ES-I3 (cell line): ENCODE data around the gene SLC15A4.
"Not testable (repeated sequence)": the region's sequence is repeated elsewhere in the genome, so short reads cannot be mapped to it uniquely, and the experiment has no call there.

Source experiments
- H3K36me3 ChIP-seq: 2 replicates; pipeline ENCODE4 v1.6.1; 2013; ENCODE audit warnings: mild to moderate bottlenecking, low read length, control low read depth, moderate library complexity; ENCODE audit not compliant: insufficient read depth
- H3K4me1 ChIP-seq: 2 replicates; pipeline ENCODE4 v1.6.1; 2013; ENCODE audit warnings: mild to moderate bottlenecking, control low read depth, low read length; ENCODE audit not compliant: insufficient read depth
- H3K9ac ChIP-seq: 2 replicates; pipeline ENCODE4 v1.6.1; 2013; ENCODE audit warnings: low read depth, mild to moderate bottlenecking, low read length, moderate library complexity
- H3K9me3 ChIP-seq: 2 replicates; pipeline ENCODE4 v1.6.1; 2013; ENCODE audit warnings: mild to moderate bottlenecking, low read length, moderate library complexity; ENCODE audit not compliant: control insufficient read depth, insufficient read depth

Gene SLC15A4

GRCh38 chr12:128852026-128852698 lies 28.4 kb upstream of the SLC15A4 start:
- H3K9ac ChIP-seq = no peak overlapping the region
- H3K4me1 ChIP-seq = peaks cover 4% of the 10 kb centered on the region; the same call in 1 of the 2 replicates
- H3K9me3 ChIP-seq = no peaks in the 10 kb centered on the region
- H3K36me3 ChIP-seq = no peaks in the 10 kb centered on the region

- H3K4me1 ChIP-seq, H3K36me3 ChIP-seq, H3K9me3 ChIP-seq, H3K9ac ChIP-seq: not testable (repeated sequence)
Observed at GRCh38 chr12:128851429-128851828, 27.7 kb upstream of the SLC15A4 start.

- Histone ChIP-seq H3K4me1 (peaks cover 4% of the 10 kb centered on the region; the same call in 1 of the 2 replicates), H3K9ac (no peak overlapping the region), H3K36me3 (no peaks in the 10 kb centered on the region), H3K9me3 (no peaks in the 10 kb centered on the region)
Observed at GRCh38 chr12:128850400-128850799, 26.6 kb upstream of the SLC15A4 start.

GRCh38 chr12:128849806-128850205 lies 26.0 kb upstream of the SLC15A4 start:
- H3K9me3 ChIP-seq, H3K36me3 ChIP-seq, H3K9ac ChIP-seq, H3K4me1 ChIP-seq: not testable (repeated sequence)

- no peak overlapping the region for H3K9ac ChIP-seq
- H3K9me3 ChIP-seq = 0 out of 2 replicates have a peak, but pooled peaks cover 3% of the 10 kb centered on the region
- peaks cover 4% of the 10 kb centered on the region; the same call in 1 of the 2 replicates for H3K4me1 ChIP-seq
- H3K36me3 ChIP-seq = no peaks in the 10 kb centered on the region
Observed at GRCh38 chr12:128848371-128848770, 24.6 kb upstream of the SLC15A4 start.

GRCh38 chr12:128846671-128847070 lies 22.9 kb upstream of the SLC15A4 start:
- H3K36me3 ChIP-seq, H3K4me1 ChIP-seq, H3K9me3 ChIP-seq, H3K9ac ChIP-seq: not testable (repeated sequence)

- Histone ChIP-seq H3K36me3 (no peaks in the 10 kb centered on the region), H3K9me3 (0 out of 2 replicates have a peak, but pooled peaks cover 3% of the 10 kb centered on the region), H3K9ac (no peak overlapping the region), H3K4me1 (peaks cover 2% of the 10 kb centered on the region; the same call in 1 of the 2 replicates)
Observed at GRCh38 chr12:128844031-128844635, 20.4 kb upstream of the SLC15A4 start.

GRCh38 chr12:128843538-128843937 lies 19.8 kb upstream of the SLC15A4 start:
- Histone ChIP-seq H3K4me1 (no peaks in the 10 kb centered on the region), H3K9ac (no peak overlapping the region), H3K9me3 (0 out of 2 replicates have a peak, but pooled peaks cover 3% of the 10 kb centered on the region), H3K36me3 (no peaks in the 10 kb centered on the region)

- H3K4me1 ChIP-seq = no peaks in the 10 kb centered on the region
- H3K9ac ChIP-seq = no peak overlapping the region
- 0 out of 2 replicates have a peak, but pooled peaks cover 3% of the 10 kb centered on the region for H3K9me3 ChIP-seq
- H3K36me3 ChIP-seq = no peaks in the 10 kb centered on the region
Observed at GRCh38 chr12:128842579-128842978, 18.8 kb upstream of the SLC15A4 start.

- no peak overlapping the region for H3K9ac ChIP-seq
Observed at GRCh38 chr12:128840862-128841468, 17.2 kb upstream of the SLC15A4 start.

GRCh38 chr12:128839885-128840284 lies 16.1 kb upstream of the SLC15A4 start:
- not testable (repeated sequence) for H3K36me3 ChIP-seq, H3K9me3 ChIP-seq, H3K9ac ChIP-seq, H3K4me1 ChIP-seq

More at GRCh38 chr12:128840862-128841468, 17.2 kb upstream of the SLC15A4 start:
- Histone ChIP-seq H3K4me1 (no peaks in the 10 kb centered on the region), H3K36me3 (no peaks in the 10 kb centered on the region), H3K9me3 (0 out of 2 replicates have a peak, but pooled peaks cover 3% of the 10 kb centered on the region)

GRCh38 chr12:128833418-128833817 lies 9.7 kb upstream of the SLC15A4 start:
- Histone ChIP-seq H3K4me1 (no peaks in the 10 kb centered on the region), H3K36me3 (no peaks in the 10 kb centered on the region), H3K9ac (no peak overlapping the region), H3K9me3 (no peaks in the 10 kb centered on the region)

- Histone ChIP-seq H3K4me1 (no peaks in the 10 kb centered on the region), H3K9ac (no peak overlapping the region), H3K36me3 (no peaks in the 10 kb centered on the region), H3K9me3 (no peaks in the 10 kb centered on the region)
Observed at GRCh38 chr12:128830505-128830893, 6.7 kb upstream of the SLC15A4 start.

GRCh38 chr12:128829861-128830504 lies 6.2 kb upstream of the SLC15A4 start:
- Histone ChIP-seq H3K4me1 (no peaks in the 10 kb centered on the region), H3K36me3 (no peaks in the 10 kb centered on the region), H3K9me3 (no peaks in the 10 kb centered on the region), H3K9ac (no peak overlapping the region)
